GM19193 (cell line): Measurements from ENCODE around the gene TCF7.

Experiments used
- POLR2A ChIP-seq: IDR thresholded peaks from 4 replicates; pipeline ENCODE4 v1.6.1; 2011; ENCODE audit not compliant: insufficient read depth, insufficient read length; ENCODE audit errors: extremely low read depth

Gene TCF7

GRCh38 chr5:134149571-134150303 is 35.3 kb downstream of the TCF7 start:
- no peak for TF ChIP-seq POLR2A

GRCh38 chr5:134151723-134152122 is 37.2 kb downstream of the TCF7 start:
- TF ChIP-seq POLR2A = no peak

GRCh38 chr5:134153241-134153640 is 38.8 kb downstream of the TCF7 start:
- TF ChIP-seq POLR2A = no peak

GRCh38 chr5:134153657-134154056 is 39.2 kb downstream of the TCF7 start:
- no peak for TF ChIP-seq POLR2A

GRCh38 chr5:134161513-134162395 is 47.3 kb downstream of the TCF7 start:
- TF ChIP-seq POLR2A = no peak

- TF ChIP-seq POLR2A = no peak
Observed at GRCh38 chr5:134162592-134162991, 48.1 kb downstream of the TCF7 start.

- TF ChIP-seq POLR2A = no peak
Observed at GRCh38 chr5:134171972-134172371, 57.5 kb downstream of the TCF7 start.

GRCh38 chr5:134174841-134175839 is 60.7 kb downstream of the TCF7 start:
- no peak for TF ChIP-seq POLR2A

- no peak for TF ChIP-seq POLR2A
Observed at GRCh38 chr5:134175921-134176510, 61.5 kb downstream of the TCF7 start.

- peak; percentile 99 for TF ChIP-seq POLR2A
Observed at GRCh38 chr5:134176511-134177368, 62.3 kb downstream of the TCF7 start, which contains the start of gene SKP1. SKP1 (minus strand) TSS chr5:134176950; CDS start chr5:134174022, 2,928 bp downstream.

GRCh38 chr5:134177369-134178095 is 63.1 kb downstream of the TCF7 start:
- TF ChIP-seq POLR2A = no peak

GRCh38 chr5:134178096-134178419 is 63.6 kb downstream of the TCF7 start:
- TF ChIP-seq POLR2A = no peak

- no peak for TF ChIP-seq POLR2A
Observed at GRCh38 chr5:134183481-134183880, 69.0 kb downstream of the TCF7 start.
